Measurements from ENCODE around the gene OR13F1. TPM values are rescaled to one million over a fixed set of nuclear protein-coding genes. Genes with fewer than 3 reads are reported as not detected.

Gene OR13F1
- total and polyA plus RNA-seq, 2 of the 8 experiments (the other 6 are each of a cell fraction or from before 2014, with no cell fraction given), result not detected

- DNase-seq (ENCODE audit: low read depth in 1 of 2, low spot score in 2 of 2) (no peak), FAIRE-seq (no peak)
- Histone ChIP-seq H3K56ac (replicated peaks; ENCODE audit: insufficient read length, low read depth, low read length) (no peak overlapping the region), H3K23ac (ENCODE audit: insufficient read length) (no peak overlapping the region), H2BK120ac (replicated peaks; ENCODE audit: low read depth, low read length) (no peak overlapping the region), H3K18ac (ENCODE audit: extremely low read depth, low read length) (no peak overlapping the region), H4K91ac (replicated peaks; ENCODE audit: insufficient read length, low read length) (no peak overlapping the region), H3K23me2 (ENCODE audit: low read depth, low read length) (no peaks in the 10 kb centered on the region), H2AFZ (ENCODE audit: low read length) (no peak overlapping the region), H2BK5ac (ENCODE audit: low read depth, low read length) (no peak overlapping the region), H2BK15ac (ENCODE audit: low read length) (no peak overlapping the region), H3K27me3 (replicated peaks in 1 of 4; ENCODE audit: control insufficient read depth in 3 of 4, extremely low read depth in 1 of 4, insufficient read depth in 3 of 4, low read length in 3 of 4) (no peaks in the 10 kb centered on the region), H3K4me1 (replicated peaks in 1 of 4; ENCODE audit: control insufficient read depth in 3 of 4, insufficient read depth in 4 of 4, low read length in 3 of 4) (no peaks in the 10 kb centered on the region), H4K20me1 (replicated peaks in 1 of 2; ENCODE audit: control insufficient read depth in 1 of 2, insufficient read depth in 2 of 2, low read length in 2 of 2) (no peaks in the 10 kb centered on the region), H3K9me3 (ENCODE audit: insufficient read depth in 2 of 2, low read depth in 1 of 2, low read length in 1 of 2) (no peaks in the 10 kb centered on the region), H3K4me3 (ENCODE audit: extremely low read depth in 1 of 4, insufficient read depth in 2 of 4, low read depth in 3 of 4, low read length in 4 of 4) (no peak overlapping the region), H3K79me2 (ENCODE audit: control insufficient read depth in 1 of 2, insufficient read depth in 2 of 2, low read length in 2 of 2) (no peaks in the 10 kb centered on the region), H3K4me2 (ENCODE audit: insufficient read depth in 1 of 2, low read depth in 2 of 2, low read length in 2 of 2) (no peak overlapping the region), H3K79me1 (ENCODE audit: low read depth, low read length) (no peaks in the 10 kb centered on the region), H3K14ac (ENCODE audit: insufficient read length) (no peak overlapping the region), H3K27ac (ENCODE audit: low read depth, low read length) (no peak overlapping the region), H2AK5ac (ENCODE audit: low read depth, low read length) (no peak overlapping the region), H3K9ac (replicated peaks in 1 of 4; ENCODE audit: extremely low read depth in 1 of 4, low read depth in 3 of 4, low read length in 3 of 4) (no peak overlapping the region), H2BK12ac (ENCODE audit: low read depth, low read length) (no peak overlapping the region), H3K4ac (replicated peaks; ENCODE audit: insufficient read length, low read depth, low read length) (no peak overlapping the region), H2BK20ac (ENCODE audit: low read length) (no peak overlapping the region), H4K8ac (ENCODE audit: extremely low read depth, insufficient read depth, low read length) (no peak overlapping the region), H3K36me3 (ENCODE audit: control insufficient read depth in 2 of 4, insufficient read depth in 4 of 4, low read length in 3 of 4) (no peaks in the 10 kb centered on the region), H4K5ac (ENCODE audit: insufficient read length, low read depth, low read length) (no peak overlapping the region)
- CTCF ChIA-PET (ENCODE audit: partially characterized antibody), result no interaction called here
- POLR2A ChIA-PET (ENCODE audit: partially characterized antibody), result no interaction called here
- WGBS, 2 experiments (ENCODE audit: extremely low coverage in 1 of 2, insufficient coverage in 1 of 2, insufficient read length in 1 of 2, insufficient replicate concordance in 2 of 2, low coverage in 1 of 2, low lambda C conversion rate in 2 of 2, missing lambda C conversion rate in 1 of 2), result 87% methylated on average over 1 of the region's 1 CpG; no CpG with 5 or more reads in 1 of the 2 experiments
- TF ChIP-seq ASH2L (IDR thresholded peaks at IDR 0.05; ENCODE audit: low read length) (no peak), BRCA1 (IDR thresholded peaks at IDR 0.05; ENCODE audit: low read depth, low read length) (no peak), BACH1 (IDR thresholded peaks at IDR 0.05; ENCODE audit: low read length) (no peak), USF2 (IDR thresholded peaks at IDR 0.05; ENCODE audit: low read length) (no peak), CTCF (IDR thresholded peaks at IDR 0.05; ENCODE audit: control extremely low read depth in 1 of 3, insufficient read depth in 1 of 3, low read depth in 1 of 3, low read length in 3 of 3) (no peak), EGR1 (IDR thresholded peaks at IDR 0.05; ENCODE audit: borderline replicate concordance, low read depth, low read length) (no peak), SAP30 (IDR thresholded peaks at IDR 0.05; ENCODE audit: insufficient read depth, insufficient replicate concordance, low read length) (no peak), MAX (IDR thresholded peaks at IDR 0.05) (no peak), KDM5A (IDR thresholded peaks at IDR 0.05; ENCODE audit: low read length) (no peak), CHD2 (IDR thresholded peaks at IDR 0.05; ENCODE audit: low read length) (no peak), KDM4A (IDR thresholded peaks at IDR 0.05; ENCODE audit: low read depth, low read length, severe bottlenecking) (no peak)
Measured at GRCh38 chr9:104553261-104553660, 49.2 kb downstream of the OR13F1 start.
